ENCODE data around the gene DNAJC15.
A peak's percentile ranks its signal among the peaks of the same experiment; 100 is the strongest.

The DNAJC15 gene

DNA sequence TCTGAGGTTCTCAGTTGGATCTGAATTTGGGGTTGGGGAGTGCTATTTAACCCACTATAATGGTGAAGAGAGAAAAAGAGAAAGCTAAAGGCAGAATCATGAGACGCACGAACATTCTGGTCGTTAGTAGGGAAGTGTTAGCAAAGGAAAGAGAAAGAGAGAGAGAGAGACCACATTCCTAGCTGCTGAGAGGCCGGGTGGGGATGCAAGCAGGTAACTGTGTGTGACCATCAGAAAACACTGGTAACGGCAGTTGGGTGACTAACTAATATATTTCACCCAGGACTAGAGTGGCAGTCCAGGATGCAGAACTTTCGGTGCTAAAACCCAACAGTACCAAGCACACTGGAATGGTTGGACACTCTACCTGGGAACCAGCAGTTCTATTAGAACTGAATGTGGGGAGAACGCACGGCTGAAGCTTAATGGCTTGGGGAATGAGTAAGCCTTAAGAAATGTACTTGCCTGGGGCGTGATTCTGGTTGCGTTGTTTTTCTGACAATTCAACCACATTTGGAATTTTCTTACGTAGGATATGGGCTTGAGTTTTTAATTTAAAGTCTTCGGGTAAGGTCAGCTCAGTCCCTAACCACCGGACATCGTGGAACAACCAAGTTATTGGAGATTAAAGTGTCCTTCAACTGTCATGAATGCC lies 130.2 kb downstream of the DNAJC15 start:
- H3K4me3 ChIP-seq (ENCODE audit: low read depth, low read length), result no peak overlapping the region
- TF ChIP-seq, protein P1, sequence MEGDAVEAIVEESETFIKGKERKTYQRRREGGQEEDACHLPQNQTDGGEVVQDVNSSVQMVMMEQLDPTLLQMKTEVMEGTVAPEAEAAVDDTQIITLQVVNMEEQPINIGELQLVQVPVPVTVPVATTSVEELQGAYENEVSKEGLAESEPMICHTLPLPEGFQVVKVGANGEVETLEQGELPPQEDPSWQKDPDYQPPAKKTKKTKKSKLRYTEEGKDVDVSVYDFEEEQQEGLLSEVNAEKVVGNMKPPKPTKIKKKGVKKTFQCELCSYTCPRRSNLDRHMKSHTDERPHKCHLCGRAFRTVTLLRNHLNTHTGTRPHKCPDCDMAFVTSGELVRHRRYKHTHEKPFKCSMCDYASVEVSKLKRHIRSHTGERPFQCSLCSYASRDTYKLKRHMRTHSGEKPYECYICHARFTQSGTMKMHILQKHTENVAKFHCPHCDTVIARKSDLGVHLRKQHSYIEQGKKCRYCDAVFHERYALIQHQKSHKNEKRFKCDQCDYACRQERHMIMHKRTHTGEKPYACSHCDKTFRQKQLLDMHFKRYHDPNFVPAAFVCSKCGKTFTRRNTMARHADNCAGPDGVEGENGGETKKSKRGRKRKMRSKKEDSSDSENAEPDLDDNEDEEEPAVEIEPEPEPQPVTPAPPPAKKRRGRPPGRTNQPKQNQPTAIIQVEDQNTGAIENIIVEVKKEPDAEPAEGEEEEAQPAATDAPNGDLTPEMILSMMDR (IDR thresholded peaks at IDR 0.05; ENCODE audit: insufficient read depth, low read length, missing control alignments), result no peak
- DNase-seq (ENCODE audit: low read depth, low spot score), result peak; percentile 56
- CTCF ChIA-PET, result no interaction called here
- POLR2A ChIA-PET, result interaction anchor here (0.7 kb wide), 1 partner anchor 24 kb away, joined by 3 read pairs; no protein-coding TSS in a partner anchor

DNA sequence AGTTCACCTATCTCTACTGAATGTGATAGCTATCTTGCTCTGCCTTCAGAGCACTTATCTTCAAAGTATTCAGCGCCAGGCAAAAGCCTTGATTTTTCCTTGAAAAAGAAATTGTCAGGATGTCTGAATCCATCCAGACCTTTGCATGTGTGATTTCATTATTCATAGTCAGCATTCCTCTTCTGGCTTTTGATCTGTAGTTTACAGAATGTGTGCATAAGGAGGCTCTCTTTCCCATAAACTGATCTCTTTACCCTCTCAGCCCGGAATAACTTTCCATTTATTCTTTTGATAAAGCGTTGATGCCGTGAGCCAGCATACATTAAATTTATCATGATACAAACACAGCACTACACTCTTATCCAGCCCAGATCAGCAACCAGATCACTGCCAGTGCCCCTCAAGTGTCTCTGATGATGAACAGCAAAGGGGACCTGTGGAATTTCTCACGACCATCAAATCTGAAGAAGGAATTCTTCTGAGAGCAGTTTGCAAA lies 130.8 kb downstream of the DNAJC15 start:
- CTCF ChIA-PET, result no interaction called here
- TF ChIP-seq, protein P1 (IDR thresholded peaks at IDR 0.05; ENCODE audit: insufficient read depth, low read length, missing control alignments), result no peak

DNA sequence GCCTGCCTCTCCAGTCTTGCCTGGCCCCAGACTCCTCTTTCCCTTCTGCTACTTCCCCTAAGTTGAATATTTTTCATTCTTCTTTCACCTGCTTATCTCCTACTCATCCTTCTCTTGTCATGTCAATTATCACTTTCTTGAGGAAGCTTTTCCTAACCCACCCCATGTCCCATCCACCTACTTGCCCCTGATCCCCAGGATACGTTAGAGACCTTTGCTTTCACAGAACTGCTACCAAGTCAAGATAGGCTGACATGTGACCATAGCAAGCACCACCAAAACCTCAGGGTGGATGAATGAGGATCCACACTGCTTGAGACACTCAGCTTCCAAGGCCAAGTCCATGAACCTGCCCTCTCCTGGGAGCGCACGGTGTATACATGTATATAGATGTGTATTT lies 131.5 kb downstream of the DNAJC15 start:
- ChIA-PET POLR2A (no interaction called here), CTCF (interaction anchor here (1.3 kb wide), 1 partner anchor 13 kb away, joined by 3 read pairs; no protein-coding TSS in a partner anchor)
- H3K4me3 ChIP-seq (ENCODE audit: low read depth, low read length), result no peak overlapping the region
- TF ChIP-seq, protein P1 (IDR thresholded peaks at IDR 0.05; ENCODE audit: insufficient read depth, low read length, missing control alignments), result no peak
- DNase-seq (ENCODE audit: low read depth, low spot score), result no peak

More for the DNA sequence above, 130.8 kb downstream of the DNAJC15 start:
- POLR2A ChIA-PET, result no interaction called here
- no peak overlapping the region for H3K4me3 ChIP-seq (ENCODE audit: low read depth, low read length)
- no peak for DNase-seq (ENCODE audit: low read depth, low spot score)

DNA sequence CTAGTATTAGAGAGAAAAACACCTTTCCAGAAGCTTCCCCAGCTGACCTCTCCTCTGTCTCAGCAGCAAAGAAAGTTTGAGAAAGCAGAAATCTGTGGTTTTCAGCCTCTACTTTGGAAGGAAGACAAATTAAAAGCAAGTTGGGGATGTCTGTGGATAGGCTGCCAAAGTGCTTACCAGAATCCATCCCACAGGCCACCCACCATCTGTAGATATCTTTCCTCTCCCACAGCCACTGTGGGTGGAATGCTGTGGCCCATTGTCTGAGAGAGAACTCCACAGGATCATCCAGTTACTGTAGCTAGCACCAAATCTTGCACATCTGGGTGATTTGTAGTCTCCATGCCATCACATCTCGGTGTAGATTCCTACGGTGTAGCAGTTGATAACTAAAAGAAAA lies 133.5 kb downstream of the DNAJC15 start:
- no peak for DNase-seq (ENCODE audit: low read depth, low spot score)
- no peak overlapping the region for H3K4me3 ChIP-seq (ENCODE audit: low read depth, low read length)
- ChIA-PET CTCF (interaction anchor here (1.4 kb wide), 1 partner anchor 646 kb away, joined by 3 read pairs; no protein-coding TSS in a partner anchor), POLR2A (no interaction called here)
- TF ChIP-seq, protein P1 (IDR thresholded peaks at IDR 0.05; ENCODE audit: insufficient read depth, low read length, missing control alignments), result no peak

DNA sequence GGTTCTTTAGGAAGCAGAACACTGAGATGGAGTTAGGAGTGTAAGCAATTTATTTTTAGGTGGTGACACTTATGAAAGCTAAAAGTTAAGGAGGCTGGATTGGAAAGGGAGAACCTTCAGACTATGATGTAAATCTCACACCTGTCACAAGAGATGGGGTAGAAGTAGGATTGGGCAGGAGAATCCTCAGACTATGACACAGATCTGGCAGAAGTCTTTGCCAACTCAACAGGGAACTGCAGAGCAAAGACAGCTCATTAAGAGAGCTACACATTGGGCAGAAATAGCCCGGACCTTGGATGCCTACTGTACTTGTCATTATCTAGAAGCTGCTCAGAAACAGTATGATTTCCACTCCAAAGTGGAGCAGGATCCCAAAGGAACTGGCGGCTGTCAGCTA lies 134.4 kb downstream of the DNAJC15 start:
- ChIA-PET POLR2A (interaction anchor here (0.6 kb wide), 1 partner anchor 629 kb away, joined by 3 read pairs; no protein-coding TSS in a partner anchor), CTCF (interaction anchor here (0.7 to 1.4 kb wide), 2 partner anchors 18 to 645 kb away, joined by 3 read pairs; no protein-coding TSS in a partner anchor)
- H3K4me3 ChIP-seq (ENCODE audit: low read depth, low read length), result no peak overlapping the region
- no peak for DNase-seq (ENCODE audit: low read depth, low spot score)
- TF ChIP-seq, protein P1 (IDR thresholded peaks at IDR 0.05; ENCODE audit: insufficient read depth, low read length, missing control alignments), result no peak

DNA sequence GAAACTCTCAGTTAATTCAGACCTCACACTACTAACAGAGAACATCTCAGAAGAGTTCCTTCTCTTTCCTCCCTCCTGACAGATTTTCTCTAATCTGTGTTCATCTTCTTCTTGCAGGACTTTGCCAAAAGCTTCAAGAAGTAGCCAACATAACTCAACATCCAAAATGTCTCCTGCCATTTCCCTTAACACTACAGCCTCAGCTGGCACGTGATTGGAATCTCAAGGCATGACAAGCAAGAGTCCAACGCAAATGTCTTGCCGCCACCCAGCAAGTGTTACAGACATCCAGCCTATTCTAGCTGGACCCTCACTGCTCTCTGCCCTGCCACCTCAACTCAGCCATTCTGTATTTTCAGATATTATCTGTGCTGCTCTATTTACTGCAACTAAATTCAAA lies 135.1 kb downstream of the DNAJC15 start:
- H3K4me3 ChIP-seq (ENCODE audit: low read depth, low read length), result no peak overlapping the region
- no peak for DNase-seq (ENCODE audit: low read depth, low spot score)
- ChIA-PET POLR2A (no interaction called here), CTCF (no interaction called here)
- TF ChIP-seq, protein P1 (IDR thresholded peaks at IDR 0.05; ENCODE audit: insufficient read depth, low read length, missing control alignments), result no peak
